Ascending aorta (tissue), 2 donors: ENCODE data around the gene GRM8. TPM values are rescaled to one million over a fixed set of nuclear protein-coding genes. Genes with fewer than 3 reads are reported as not detected.
"Not testable (repeated sequence)": the region's sequence is repeated elsewhere in the genome, so short reads cannot be mapped to it uniquely, and the experiment has no call there.

Source experiments
- DNase-seq, 2 donors: peaks; one replicate each; pipeline ENCODE4 v3.0.0-alpha.2; 2019; ENCODE audit warnings: low spot score in 2 of 2
- H3K27ac ChIP-seq, 2 donors: fragments of 200-600 bp; sonication (generic); one replicate each; pipeline ENCODE4 v1.5.1; 2016 to 2017; ENCODE audit warnings: mild to moderate bottlenecking in 1 of 2
- H3K27me3 ChIP-seq: fragments of 200-600 bp; sonication (generic); one replicate; pipeline ENCODE4 v1.5.1; 2017
- H3K36me3 ChIP-seq, 2 donors: fragments of 200-600 bp; sonication (generic); one replicate each; pipeline ENCODE4 v1.5.1; 2016
- H3K4me1 ChIP-seq, 2 donors: fragments of 200-600 bp; sonication (generic); one replicate each; pipeline ENCODE4 v1.5.1; 2016 to 2017; ENCODE audit warnings: mild to moderate bottlenecking in 1 of 2
- H3K4me3 ChIP-seq, 2 donors: fragments of 200-600 bp; sonication (generic); one replicate each; pipeline ENCODE4 v1.5.1; 2016 to 2017; ENCODE audit warnings: mild to moderate bottlenecking in 1 of 2
- H3K9me3 ChIP-seq, 2 donors: fragments of 200-600 bp; sonication (generic); one replicate each; pipeline ENCODE4 v1.5.1; 2016
- CTCF ChIP-seq, 3 experiments: fragments of 200-600 bp in 2 of 3; fragments of 450-650 bp in 1 of 3; sonication (generic) in 2 of 3; IDR thresholded peaks; one replicate each; pipeline ENCODE4 v1.5.1; 2016 to 2019; ENCODE audit warnings: antibody characterized with exemption in 3 of 3, mild to moderate bottlenecking in 1 of 3, moderate library complexity in 1 of 3
- intact Hi-C: fragments of 100-400 bp; cut with DNase I; formaldehyde crosslinking; loops from one replicate; pipeline ENCODE4 v1.15.1; 2023
- total RNA-seq: library from RNA; depleted of rRNA; stranded (reverse); fragments of >200 nt; gene quantifications from one replicate; pipeline ENCODE4 v1.1.0, GENCODE V29; 2016

The GRM8 gene
- total RNA-seq, 1 donor from 2014 or later, result not detected

- no peak for DNase-seq
- TF ChIP-seq CTCF (IDR thresholded peaks at IDR 0.05), result no peak
- intact Hi-C loops, result no loop called here
- Histone ChIP-seq H3K36me3 (no peaks in the 10 kb centered on the region), H3K4me1 (no peaks in the 10 kb centered on the region), H3K27ac (no peak overlapping the region), H3K4me3 (no peak overlapping the region), H3K27me3 (no peaks in the 10 kb centered on the region), H3K9me3 (no peaks in the 10 kb centered on the region)
Observed at GRCh38 chr7:126842451-126842850, 410.3 kb downstream of the GRM8 start.

GRCh38 chr7:126840869-126841268, 411.9 kb downstream of the GRM8 start:
- Histone ChIP-seq H3K4me1 (no peaks in the 10 kb centered on the region), H3K27me3 (no peaks in the 10 kb centered on the region), H3K36me3 (no peaks in the 10 kb centered on the region), H3K9me3 (no peaks in the 10 kb centered on the region), H3K4me3 (no peak overlapping the region), H3K27ac (no peak overlapping the region)
- no peak for TF ChIP-seq CTCF (IDR thresholded peaks at IDR 0.05)
- DNase-seq, result no peak
- intact Hi-C loops, result no loop called here

GRCh38 chr7:126839624-126840023, 413.1 kb downstream of the GRM8 start:
- no peak for DNase-seq
- no peaks in the 10 kb centered on the region for H3K4me1 ChIP-seq
- H3K4me3 ChIP-seq, result no peak overlapping the region
- no peaks in the 10 kb centered on the region for H3K36me3 ChIP-seq
- TF ChIP-seq CTCF (IDR thresholded peaks at IDR 0.05), result no peak
- H3K27me3 ChIP-seq, result no peaks in the 10 kb centered on the region
- intact Hi-C loops, result no loop called here
- no peaks in the 10 kb centered on the region for H3K9me3 ChIP-seq
- H3K27ac ChIP-seq, result no peak overlapping the region

- Histone ChIP-seq H3K27ac (no peak overlapping the region), H3K27me3 (no peaks in the 10 kb centered on the region), H3K36me3 (no peaks in the 10 kb centered on the region), H3K4me1 (no peaks in the 10 kb centered on the region), H3K4me3 (no peak overlapping the region), H3K9me3 (no peaks in the 10 kb centered on the region)
- intact Hi-C loops, result no loop called here
- TF ChIP-seq CTCF (IDR thresholded peaks at IDR 0.05), result no peak
- DNase-seq, result no peak
Observed at GRCh38 chr7:126838194-126838593, 414.5 kb downstream of the GRM8 start.

- not testable (repeated sequence) for H3K27me3 ChIP-seq
Observed at GRCh38 chr7:126831241-126831640, 421.5 kb downstream of the GRM8 start.

GRCh38 chr7:126820925-126821324, 431.8 kb downstream of the GRM8 start:
- Histone ChIP-seq H3K27me3 (no peaks in the 10 kb centered on the region), H3K4me3 (no peak overlapping the region), H3K9me3 (no peaks in the 10 kb centered on the region), H3K4me1 (no peaks in the 10 kb centered on the region), H3K36me3 (no peaks in the 10 kb centered on the region), H3K27ac (no peak overlapping the region)
- intact Hi-C loops, result no loop called here
- DNase-seq, result no peak
- no peak for TF ChIP-seq CTCF (IDR thresholded peaks at IDR 0.05)

More at GRCh38 chr7:126831241-126831640, 421.5 kb downstream of the GRM8 start:
- H3K4me3 ChIP-seq, H3K9me3 ChIP-seq, H3K4me1 ChIP-seq, H3K36me3 ChIP-seq, H3K27ac ChIP-seq, DNase-seq, intact Hi-C loops: not testable (repeated sequence)
